GM12874 (cell line): ENCODE results near the gene TYK2.

ENCODE experiments used
- TF ChIP-seq, protein P1 (sequence below): IDR thresholded peaks from 2 replicates; pipeline ENCODE4 v1.5.1; 2011; ENCODE audit warnings: low read depth, mild to moderate bottlenecking, control low read depth, low read length, moderate library complexity; ENCODE audit not compliant: insufficient read depth

The TYK2 gene

DNA sequence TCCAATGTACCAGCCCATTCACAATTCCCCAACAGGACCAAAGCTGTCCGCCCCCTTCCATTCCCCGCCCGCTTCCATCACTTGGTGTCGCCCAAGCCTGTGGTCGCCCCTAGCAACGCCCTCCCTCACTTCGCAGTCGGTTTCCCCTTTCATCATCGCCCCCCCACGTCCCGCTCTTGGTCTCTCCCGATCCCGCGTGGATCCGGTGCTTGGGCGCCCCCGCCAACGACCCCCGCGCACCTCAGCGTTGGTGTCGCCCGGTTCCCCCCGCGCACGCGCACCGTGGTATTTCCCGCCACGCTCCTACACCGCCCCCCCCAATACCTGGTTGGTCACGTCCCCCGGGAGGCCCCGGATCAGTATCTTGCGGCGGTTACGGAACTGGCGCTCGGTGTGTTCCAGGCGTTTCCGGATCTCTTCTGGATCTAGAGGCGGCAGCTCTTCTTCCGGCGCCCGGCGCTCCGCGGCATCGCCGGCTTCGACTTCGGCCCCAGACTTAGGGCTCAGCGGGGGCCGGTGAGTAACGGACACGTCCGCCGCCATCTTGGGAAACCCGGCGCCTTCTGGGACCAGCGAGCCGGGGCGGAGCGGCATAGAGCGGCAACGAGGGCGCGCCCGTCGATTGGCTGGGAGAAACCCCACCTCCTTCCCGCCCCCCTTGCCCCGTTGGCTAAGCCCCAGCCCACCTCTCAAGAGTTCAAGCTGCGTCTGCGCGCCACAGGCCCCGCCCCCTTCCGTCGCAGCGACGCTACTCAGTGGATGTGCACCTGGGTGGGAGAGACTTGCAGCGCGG is 47.2 kb downstream of the TYK2 start, which contains the start of gene RAVER1:
Gene RAVER1, minus strand, starts transcription at position 565 of the 793 bp plus-strand sequence. Its CDS starts 22 bp downstream, at position 543.
- TF ChIP-seq, protein P1, sequence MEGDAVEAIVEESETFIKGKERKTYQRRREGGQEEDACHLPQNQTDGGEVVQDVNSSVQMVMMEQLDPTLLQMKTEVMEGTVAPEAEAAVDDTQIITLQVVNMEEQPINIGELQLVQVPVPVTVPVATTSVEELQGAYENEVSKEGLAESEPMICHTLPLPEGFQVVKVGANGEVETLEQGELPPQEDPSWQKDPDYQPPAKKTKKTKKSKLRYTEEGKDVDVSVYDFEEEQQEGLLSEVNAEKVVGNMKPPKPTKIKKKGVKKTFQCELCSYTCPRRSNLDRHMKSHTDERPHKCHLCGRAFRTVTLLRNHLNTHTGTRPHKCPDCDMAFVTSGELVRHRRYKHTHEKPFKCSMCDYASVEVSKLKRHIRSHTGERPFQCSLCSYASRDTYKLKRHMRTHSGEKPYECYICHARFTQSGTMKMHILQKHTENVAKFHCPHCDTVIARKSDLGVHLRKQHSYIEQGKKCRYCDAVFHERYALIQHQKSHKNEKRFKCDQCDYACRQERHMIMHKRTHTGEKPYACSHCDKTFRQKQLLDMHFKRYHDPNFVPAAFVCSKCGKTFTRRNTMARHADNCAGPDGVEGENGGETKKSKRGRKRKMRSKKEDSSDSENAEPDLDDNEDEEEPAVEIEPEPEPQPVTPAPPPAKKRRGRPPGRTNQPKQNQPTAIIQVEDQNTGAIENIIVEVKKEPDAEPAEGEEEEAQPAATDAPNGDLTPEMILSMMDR = no peak

DNA sequence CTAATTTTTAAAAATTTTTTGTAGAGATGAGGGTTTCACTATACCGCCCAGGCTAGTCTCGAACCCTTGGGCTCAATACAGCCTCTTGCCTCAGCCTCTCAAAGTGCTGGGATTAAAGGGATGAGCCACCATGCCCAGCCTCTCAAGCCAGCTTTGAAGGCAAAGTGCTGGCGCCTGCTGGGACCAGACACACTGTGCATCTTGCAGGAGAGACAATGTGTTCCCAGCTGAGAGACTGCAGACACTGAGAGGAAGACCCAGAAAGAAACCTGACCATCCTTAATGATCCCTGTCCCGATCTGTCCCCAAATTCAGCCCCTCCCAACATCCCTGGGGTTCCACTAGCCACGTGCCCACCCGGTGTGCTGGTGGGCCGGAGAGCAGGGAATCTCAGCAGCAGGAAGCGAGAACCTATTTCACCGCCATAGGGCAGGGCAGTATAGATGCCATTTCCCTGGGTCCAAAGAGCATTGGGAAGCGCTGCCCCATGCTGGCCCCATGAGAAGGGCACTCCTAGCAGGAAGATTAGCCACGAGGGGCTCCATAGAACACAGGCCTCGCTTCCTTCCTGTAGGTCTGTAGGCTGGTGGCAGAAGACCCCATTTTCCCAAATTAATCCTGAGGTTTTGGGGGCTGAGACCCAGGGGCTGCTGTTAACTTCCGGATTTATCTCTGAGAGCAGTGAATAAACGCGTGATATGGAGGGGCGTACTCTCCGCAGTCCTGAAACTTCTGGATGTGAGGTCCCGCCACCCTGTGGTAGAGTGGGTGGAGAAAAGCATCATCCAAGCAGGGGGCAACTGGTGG is 48.0 kb downstream of the TYK2 start:
- TF ChIP-seq, protein P1 = no peak

DNA sequence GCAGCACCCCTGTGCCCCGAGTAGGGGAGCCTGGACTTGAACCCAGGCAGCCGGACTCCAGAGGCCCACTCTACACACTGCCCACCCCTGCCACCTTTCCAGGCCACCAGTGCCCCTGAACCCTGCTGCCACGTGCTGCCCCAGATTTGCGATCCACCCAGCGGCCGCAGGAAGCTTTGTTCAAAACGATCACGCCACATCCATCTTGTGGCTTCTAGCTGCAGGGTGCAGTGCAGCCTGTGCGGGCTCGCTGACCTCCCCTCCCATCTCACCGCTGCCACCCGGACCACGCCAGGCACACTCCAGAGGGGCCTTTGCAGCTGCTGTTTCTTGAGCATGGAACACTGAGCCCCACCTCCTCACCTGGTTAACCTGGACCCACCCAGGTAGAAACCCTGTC is 50.8 kb downstream of the TYK2 start:
- TF ChIP-seq, protein P1 = no peak

DNA sequence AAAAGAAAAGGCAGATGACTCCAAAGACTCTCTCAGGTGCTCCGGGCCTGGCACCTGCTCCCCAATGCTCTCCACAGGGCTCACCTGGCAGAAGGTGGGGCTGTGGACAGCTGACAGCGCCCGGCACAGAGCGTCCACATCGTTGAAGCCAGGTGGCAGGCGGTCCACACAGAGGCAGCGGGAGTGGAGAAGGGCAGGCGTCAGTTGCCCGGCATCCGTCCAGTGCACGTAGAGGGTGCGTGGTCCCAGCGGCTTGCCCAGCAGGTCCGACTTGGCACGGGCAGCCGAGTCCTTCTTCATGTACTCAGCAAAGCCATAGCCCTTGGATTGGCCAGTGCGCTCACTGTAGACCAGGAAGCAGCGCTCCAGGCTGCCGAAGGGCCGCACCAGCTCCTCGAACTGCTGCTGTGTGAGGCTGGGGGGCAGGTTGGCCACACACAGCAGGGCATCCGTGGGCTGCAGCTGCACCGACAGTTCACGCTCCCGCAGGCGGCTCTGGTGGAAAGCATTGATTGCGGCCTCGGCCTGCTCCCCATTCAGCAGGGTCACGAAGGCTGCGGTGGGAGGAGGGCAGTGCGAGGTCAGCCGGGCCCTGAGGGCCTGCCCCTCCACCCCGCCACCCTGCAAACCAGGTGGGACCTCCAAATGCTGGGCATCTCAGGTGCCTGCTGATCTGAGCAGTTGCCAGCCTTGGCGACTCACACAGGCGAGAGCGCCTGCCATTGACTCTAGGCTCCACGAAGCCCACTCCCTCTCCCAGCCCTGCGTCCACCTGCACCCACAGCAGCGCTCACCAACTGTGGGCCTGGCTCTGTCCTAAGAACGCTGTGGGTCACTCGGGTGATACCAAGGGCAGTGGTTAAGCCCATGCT is 51.6 kb downstream of the TYK2 start:
- TF ChIP-seq, protein P1 = no peak

DNA sequence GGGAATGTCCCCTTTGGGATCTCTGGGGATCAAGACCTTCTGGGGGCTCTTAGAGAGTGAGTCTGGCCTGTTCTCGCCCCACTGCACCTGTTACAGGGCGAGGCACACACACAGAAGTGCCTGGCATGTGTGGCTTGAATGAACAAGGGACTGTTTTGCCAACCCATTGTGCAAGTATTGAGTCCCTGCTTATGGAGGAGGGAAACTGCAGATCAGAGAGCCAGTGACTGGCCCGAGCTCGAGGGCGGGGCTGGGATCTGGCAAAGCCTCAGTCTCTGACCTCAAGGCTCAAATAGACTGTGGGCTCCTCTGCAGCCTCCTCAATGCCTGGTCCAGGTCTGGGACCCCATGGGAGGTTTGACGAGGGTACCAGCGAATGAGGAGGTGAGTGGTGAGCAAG is 52.6 kb downstream of the TYK2 start:
- TF ChIP-seq, protein P1 = no peak

DNA sequence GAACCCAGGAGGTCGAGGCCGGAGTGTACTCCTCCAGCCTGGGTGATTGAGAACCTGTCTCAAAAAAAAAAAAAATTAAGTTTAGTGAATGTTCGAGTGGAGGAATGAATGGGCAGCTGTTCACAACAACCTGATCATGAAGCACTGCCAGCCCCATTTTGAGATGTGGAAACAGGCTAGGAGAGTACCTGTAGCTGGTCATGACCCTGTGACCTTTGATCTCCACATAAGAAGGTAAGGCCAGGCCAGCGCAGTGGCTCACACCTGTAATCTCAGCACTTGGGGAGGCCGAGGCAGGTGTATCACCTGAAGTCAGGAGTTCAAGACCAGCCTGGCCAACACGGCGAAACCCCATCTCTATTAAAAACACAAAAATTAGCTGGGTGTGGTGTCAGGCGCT is 54.6 kb downstream of the TYK2 start:
- TF ChIP-seq, protein P1 = no peak
